Measurements from ENCODE around the gene ZNF606.

ZNF606 gene

DNA sequence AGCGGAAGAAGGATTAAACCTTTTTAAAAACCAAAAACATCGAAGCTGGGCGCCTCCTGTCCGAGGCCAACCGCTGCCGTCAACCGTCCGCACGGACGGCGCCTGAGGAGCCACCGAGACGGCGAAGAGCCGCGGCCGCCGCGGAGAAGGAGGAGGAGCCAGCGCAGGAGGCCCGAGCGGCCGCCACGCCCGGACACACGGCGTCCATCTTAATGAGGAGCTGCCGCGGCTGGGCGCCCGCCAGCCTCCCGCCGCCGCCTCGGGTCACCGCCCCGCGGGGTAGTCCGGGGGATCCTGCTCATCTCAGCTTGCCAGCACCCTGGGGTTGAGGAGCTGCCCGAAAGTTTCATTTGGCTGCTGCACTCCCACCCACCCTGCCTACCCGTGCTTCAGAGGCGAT is 41.8 kb upstream of the ZNF606 start:
- Histone ChIP-seq H3K36me3 (replicated peaks; ENCODE audit: insufficient read depth, low read length) (no peaks in the 10 kb centered on the region), H3K4me2 (ENCODE audit: low read depth, low read length) (no peak overlapping the region), H3K9ac (ENCODE audit: low read length) (no peak overlapping the region), H4K20me1 (ENCODE audit: insufficient read depth, low read length) (no peaks in the 10 kb centered on the region), H3K4me1 (ENCODE audit: low read length) (no peaks in the 10 kb centered on the region), H3K27me3 (replicated peaks; ENCODE audit: insufficient read depth, low read length) (no peaks in the 10 kb centered on the region), H2AFZ (ENCODE audit: low read length) (no peak overlapping the region), H3K79me2 (ENCODE audit: low read length) (no peaks in the 10 kb centered on the region), H3F3A (ENCODE audit: insufficient read depth, low read length) (no peaks in the 10 kb centered on the region), H3K27ac (ENCODE audit: low read length) (no peak overlapping the region), H3K9me3 (replicated peaks; ENCODE audit: insufficient read depth, low read length) (no peaks in the 10 kb centered on the region), H3K9me2 (replicated peaks; ENCODE audit: insufficient read depth, low read length) (no peaks in the 10 kb centered on the region), H3K4me3 (ENCODE audit: low read length) (no peak overlapping the region)
- TF ChIP-seq EZH2phosphoT487 (IDR thresholded peaks at IDR 0.05; ENCODE audit: low read length) (no peak), EZH2 (optimal IDR thresholded peaks at IDR 0.05; ENCODE audit: low read depth, low read length) (no peak)
- TF ChIP-seq, protein P1, sequence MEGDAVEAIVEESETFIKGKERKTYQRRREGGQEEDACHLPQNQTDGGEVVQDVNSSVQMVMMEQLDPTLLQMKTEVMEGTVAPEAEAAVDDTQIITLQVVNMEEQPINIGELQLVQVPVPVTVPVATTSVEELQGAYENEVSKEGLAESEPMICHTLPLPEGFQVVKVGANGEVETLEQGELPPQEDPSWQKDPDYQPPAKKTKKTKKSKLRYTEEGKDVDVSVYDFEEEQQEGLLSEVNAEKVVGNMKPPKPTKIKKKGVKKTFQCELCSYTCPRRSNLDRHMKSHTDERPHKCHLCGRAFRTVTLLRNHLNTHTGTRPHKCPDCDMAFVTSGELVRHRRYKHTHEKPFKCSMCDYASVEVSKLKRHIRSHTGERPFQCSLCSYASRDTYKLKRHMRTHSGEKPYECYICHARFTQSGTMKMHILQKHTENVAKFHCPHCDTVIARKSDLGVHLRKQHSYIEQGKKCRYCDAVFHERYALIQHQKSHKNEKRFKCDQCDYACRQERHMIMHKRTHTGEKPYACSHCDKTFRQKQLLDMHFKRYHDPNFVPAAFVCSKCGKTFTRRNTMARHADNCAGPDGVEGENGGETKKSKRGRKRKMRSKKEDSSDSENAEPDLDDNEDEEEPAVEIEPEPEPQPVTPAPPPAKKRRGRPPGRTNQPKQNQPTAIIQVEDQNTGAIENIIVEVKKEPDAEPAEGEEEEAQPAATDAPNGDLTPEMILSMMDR (IDR thresholded peaks at IDR 0.05; ENCODE audit: low read length) = no peak
- no peak for DNase-seq

DNA sequence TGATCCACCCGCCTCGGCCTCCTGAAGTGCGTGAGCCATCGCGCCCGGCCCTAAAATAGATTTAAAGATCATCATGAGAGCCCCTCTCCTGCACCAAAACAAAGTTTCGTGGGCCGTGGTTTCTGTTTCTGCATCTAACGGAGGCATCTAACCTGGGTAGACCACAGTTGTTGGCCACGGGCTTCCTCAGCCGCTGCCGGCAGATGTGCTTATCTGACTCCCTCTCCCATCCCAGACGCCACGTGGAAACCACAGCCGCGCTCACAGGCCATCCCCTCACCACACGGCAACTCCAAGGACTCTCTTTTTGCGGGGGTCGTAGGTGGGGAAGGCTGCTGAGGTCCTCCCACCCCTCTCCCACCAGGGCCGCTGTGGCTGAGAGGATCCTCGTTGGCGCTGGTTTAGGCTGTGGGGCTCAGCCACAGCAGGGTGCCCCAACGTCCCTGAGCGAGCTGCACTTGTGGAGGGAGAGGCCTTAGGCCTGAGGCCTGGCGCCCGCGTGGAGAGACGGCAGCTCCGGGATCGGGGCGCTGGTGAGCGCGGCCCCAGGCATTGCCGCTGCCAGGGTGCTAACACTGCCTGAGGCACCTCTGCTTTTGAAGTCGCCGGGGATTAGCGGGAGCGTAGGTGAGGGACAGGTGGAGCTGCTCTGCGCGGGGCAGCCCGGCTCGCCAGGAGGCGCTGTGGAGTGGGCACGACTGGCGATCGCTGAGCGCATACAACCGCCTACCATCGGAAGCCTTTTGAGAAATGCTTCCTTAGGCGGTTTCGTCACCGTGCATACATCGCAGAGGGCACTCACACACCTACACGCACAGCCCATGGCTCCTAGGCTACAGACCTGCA is 40.1 kb upstream of the ZNF606 start:
- H3K36me3 ChIP-seq (replicated peaks; ENCODE audit: insufficient read depth, low read length) = no peaks in the 10 kb centered on the region
- no peak overlapping the region for H3K4me2 ChIP-seq (ENCODE audit: low read depth, low read length)
- no peaks in the 10 kb centered on the region for H3K9me3 ChIP-seq (replicated peaks; ENCODE audit: insufficient read depth, low read length)
- H3F3A ChIP-seq (ENCODE audit: insufficient read depth, low read length) = no peaks in the 10 kb centered on the region
- H2AFZ ChIP-seq (ENCODE audit: low read length) = no peak overlapping the region
- no peaks in the 10 kb centered on the region for H3K4me1 ChIP-seq (ENCODE audit: low read length)
- no peak for DNase-seq
- H4K20me1 ChIP-seq (ENCODE audit: insufficient read depth, low read length) = no peaks in the 10 kb centered on the region
- no peak overlapping the region for H3K27ac ChIP-seq (ENCODE audit: low read length)
- no peaks in the 10 kb centered on the region for H3K79me2 ChIP-seq (ENCODE audit: low read length)
- no peak overlapping the region for H3K9ac ChIP-seq (ENCODE audit: low read length)
- H3K9me2 ChIP-seq (replicated peaks; ENCODE audit: insufficient read depth, low read length) = no peaks in the 10 kb centered on the region
- TF ChIP-seq EZH2phosphoT487 (IDR thresholded peaks at IDR 0.05; ENCODE audit: low read length) = no peak
- TF ChIP-seq, protein P1 (IDR thresholded peaks at IDR 0.05; ENCODE audit: low read length) = no peak
- TF ChIP-seq EZH2 (optimal IDR thresholded peaks at IDR 0.05; ENCODE audit: low read depth, low read length) = no peak
- H3K27me3 ChIP-seq (replicated peaks; ENCODE audit: insufficient read depth, low read length) = no peaks in the 10 kb centered on the region
- no peak overlapping the region for H3K4me3 ChIP-seq (ENCODE audit: low read length)

DNA sequence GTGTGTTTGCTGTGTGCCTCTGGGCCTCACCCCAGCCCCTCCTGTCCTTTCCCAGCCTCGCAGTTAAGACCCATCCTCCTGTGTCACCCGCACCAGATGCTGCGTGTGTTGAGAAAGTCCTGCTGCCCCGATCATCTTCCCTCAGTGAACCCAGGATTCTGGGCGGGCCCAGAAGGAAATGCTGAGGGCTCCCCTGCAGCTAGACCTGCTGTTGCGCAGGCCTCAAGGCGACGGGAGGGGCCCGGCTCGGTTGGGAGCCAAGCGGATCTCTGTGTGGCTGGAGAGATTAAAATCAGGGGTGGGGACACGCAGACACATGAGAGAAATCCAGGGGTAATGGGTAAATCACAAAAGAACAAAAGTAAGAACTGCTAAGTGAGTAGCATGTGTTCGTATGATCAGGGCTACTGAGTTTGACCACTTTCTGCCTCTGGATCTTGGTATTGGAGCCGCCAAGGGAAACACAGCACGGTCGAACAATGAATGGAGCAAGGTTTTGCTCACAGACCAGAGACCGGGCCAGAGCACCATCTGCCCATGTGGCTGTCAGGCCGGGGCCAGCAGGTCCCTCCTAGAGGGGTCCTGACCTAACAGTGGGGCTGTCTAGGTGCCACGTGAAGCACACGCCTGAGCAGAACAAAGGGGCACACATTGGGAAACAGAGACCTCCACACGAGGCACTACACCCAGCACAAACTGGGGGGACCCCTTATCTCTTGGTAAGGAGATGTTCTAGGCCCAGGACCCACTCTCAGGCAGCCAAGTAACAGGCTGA is 38.3 kb upstream of the ZNF606 start:
- H3K9me3 ChIP-seq (replicated peaks; ENCODE audit: insufficient read depth, low read length) = no peaks in the 10 kb centered on the region
- no peaks in the 10 kb centered on the region for H3F3A ChIP-seq (ENCODE audit: insufficient read depth, low read length)
- no peaks in the 10 kb centered on the region for H3K79me2 ChIP-seq (ENCODE audit: low read length)

More for the DNA sequence above, 38.3 kb upstream of the ZNF606 start:
- no peak for TF ChIP-seq EZH2phosphoT487 (IDR thresholded peaks at IDR 0.05; ENCODE audit: low read length)
- TF ChIP-seq, protein P1 (IDR thresholded peaks at IDR 0.05; ENCODE audit: low read length) = no peak
- no peak for TF ChIP-seq EZH2 (optimal IDR thresholded peaks at IDR 0.05; ENCODE audit: low read depth, low read length)
- Histone ChIP-seq H3K27ac (ENCODE audit: low read length) (no peak overlapping the region), H3K27me3 (replicated peaks; ENCODE audit: insufficient read depth, low read length) (no peaks in the 10 kb centered on the region), H3K9me2 (replicated peaks; ENCODE audit: insufficient read depth, low read length) (no peaks in the 10 kb centered on the region), H3K4me2 (ENCODE audit: low read depth, low read length) (no peak overlapping the region), H3K4me3 (ENCODE audit: low read length) (no peak overlapping the region), H3K4me1 (ENCODE audit: low read length) (no peaks in the 10 kb centered on the region), H2AFZ (ENCODE audit: low read length) (no peak overlapping the region), H4K20me1 (ENCODE audit: insufficient read depth, low read length) (no peaks in the 10 kb centered on the region), H3K9ac (ENCODE audit: low read length) (no peak overlapping the region), H3K36me3 (replicated peaks; ENCODE audit: insufficient read depth, low read length) (no peaks in the 10 kb centered on the region)
- DNase-seq = no peak

All from MM.1S (cell line).